ENCODE measurements around the gene GID8.
"Not testable (repeated sequence)": the region's sequence is repeated elsewhere in the genome, so short reads cannot be mapped to it uniquely, and the experiment has no call there.

Gene GID8

DNA sequence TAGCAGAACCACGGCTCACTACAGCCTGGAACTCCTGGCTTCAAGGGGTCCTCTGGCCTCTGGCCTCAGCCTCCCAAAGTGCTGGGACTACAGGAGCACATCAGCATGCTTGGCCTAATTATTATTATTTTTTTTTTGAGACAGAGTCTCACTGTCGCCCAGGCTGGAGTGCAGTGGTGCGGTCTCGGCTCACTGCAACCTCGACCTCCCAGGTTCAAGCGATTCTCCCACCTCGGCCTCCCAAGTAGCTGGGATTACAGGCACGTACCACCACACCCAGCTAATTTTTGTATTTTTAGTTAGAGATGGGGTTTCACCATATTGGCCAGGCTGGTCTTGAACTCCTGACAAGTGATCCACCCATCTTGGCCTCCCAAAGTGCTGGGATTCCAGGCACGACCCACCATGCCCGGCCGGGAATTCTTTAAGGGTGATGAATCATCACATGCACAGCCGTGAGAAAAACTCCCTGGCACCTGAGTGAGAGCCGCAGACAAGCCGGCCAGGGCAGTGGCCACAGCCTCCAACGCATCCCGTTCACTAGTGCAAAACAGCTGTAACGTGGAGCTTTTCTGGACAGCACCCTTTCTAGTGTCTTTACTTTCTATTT is 14.8 kb upstream of the GID8 start:
- DNase-seq, result not testable (repeated sequence)

DNA sequence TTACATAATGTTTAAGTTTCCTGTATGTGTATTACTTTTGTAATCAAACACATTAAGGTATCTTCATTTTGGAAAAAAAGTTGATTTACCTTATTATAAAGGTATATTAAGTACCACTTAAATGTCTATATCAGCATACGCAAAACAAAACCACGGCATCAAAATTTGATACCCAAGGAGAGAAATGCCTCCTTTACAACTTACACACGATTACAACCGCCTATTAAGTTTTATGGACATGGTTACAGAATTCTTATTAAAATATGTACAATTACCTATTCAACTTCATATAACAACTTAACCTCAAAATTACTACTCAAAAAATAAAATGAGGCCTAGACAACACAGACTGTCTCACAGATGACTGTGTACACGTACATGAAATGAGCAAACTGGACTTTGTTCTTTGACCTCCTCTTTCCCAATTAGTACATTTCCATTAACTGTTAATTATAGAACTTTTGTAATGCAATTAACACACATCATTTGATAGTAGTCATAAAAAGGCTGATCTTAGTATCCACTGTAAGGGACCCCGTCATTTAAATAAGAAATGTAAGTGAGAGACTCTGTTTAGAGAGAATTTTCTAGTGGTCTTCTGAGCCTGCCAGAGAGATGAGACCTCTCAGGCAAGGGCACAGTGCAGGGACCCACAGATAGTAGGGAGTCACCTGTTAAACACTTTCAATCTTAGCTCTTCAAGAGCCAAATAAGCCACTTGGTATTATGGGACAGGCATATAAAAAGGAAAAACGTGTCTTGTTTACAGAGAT is 14.1 kb upstream of the GID8 start:
- DNase-seq, result no peak

DNA sequence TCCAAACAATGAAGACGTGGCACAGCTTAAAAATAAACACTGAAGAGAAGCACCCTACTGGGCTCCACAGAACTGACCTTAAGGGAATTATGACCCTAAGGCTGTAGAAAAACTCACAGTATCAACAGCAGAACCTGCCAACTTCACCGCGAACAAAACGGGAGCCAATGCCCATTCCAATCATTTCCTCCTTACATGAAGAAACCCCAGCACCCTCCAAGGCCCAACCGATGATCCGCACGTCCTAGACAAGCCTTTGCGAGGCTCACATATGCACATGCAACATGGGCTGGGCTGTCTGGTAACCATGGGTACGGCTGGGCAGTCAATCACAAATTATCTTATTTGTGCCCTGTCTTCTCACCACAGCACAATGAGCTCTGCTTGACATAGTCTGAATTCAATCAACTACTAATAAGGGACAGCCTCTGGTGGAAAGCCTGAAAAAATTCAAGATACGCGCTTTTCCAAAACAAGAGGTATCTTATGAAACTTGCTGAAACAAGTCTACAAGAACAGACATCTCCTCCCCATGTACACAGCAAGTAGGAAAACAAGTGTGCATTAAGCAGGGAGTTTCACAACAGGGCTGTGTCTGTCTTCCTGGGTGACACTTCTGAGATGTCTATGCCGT is 13.4 kb upstream of the GID8 start:
- peak; percentile 66 for DNase-seq

DNA sequence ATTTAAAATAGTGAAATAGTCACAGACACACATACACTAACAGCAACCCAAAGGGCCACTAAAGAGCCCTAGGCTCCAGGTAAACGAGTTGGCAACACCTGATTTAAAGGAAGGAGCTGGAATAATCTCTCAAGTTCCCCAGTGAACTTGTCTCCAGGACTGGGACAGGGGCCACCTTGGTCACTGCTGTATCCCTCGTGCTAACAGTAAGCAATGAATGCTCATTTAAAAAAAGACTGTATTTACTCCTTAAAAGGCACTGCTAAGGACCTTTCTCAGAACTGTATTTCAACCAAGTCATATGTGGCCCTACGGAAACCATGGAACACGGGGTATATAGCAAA is 12.9 kb upstream of the GID8 start:
- no peak for DNase-seq

DNA sequence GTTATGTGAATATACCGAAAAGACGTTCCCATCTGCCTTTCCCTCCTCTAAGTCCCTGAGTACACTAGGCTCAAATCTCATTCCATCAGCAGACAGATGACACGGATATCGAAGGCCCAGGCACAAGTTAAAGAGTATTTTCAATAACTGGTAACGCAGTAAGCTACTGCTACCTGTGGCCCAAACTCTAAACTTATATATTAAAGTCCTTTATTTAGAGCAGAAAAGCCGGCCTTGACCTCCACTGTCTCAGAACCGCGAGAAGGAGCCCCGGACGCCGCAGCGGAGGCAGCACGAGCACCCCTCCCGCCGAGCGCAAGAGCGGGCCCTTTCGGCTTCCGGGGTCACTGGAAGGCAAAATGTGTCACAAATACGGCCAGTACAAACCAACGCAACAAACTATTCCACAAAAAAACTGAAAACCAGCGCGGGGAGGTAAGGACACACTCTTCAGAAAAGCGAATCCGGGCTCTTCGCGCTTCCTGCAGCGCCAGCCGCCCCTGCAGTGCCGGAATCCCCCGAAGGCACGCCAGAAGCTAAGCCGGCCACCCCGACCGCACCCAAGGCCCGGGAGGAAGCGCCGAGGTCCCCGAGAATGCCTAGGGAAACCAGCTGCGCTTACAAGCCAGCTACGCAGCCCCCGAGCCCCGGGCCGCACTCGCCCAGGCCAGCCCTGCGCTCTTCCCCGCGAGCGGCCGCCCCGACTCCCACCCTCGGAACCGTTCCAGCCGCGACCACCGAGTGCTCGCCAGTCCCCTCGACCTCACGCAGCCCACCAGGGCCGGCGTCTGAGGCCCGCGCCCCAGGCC is 12.3 kb upstream of the GID8 start:
- DNase-seq, result peak; percentile 36

DNA sequence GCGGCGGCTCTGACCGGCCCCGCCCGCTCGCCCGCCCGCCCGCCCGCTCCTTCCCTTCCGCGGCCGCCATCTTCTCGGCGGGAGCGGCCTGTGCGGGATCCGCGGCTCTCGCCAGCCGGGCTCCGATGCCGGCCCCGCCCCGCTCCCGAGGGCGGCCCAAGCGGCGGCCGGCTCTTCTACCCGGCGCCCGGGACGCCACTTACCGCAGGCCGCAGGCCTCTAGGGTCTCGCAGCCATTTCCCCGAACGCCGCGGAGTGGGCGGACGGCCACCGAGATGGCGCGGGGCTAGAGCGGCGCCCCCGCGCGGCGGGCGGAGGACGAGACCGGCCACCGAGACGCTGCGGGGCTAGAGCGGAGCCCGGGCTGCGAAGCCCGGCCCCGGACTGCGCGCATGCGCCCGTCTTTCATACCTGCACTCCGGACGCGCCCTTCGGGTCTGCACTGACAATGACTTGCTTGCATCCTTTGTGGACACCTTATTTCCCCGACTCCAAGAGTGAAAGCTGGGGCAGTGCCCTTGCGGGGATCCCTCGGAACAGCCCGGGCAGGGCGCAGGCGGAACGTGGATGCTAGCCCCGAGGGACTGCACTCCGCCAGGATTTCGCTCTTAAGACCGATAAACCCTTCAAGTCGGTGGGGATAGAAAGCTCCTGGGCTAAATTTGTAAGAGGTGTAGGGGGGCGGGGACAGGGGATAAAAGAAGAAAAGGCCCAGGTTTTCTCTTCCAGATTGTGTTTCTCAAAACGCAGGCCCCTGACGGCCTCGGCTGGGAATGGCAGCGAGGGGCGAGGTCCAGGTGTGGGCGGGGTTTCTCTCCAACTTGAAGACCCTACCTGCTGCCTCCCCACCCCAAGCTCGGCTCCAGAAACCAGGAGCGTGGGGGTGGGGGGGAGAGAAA is 11.5 kb upstream of the GID8 start, which contains the start of gene DIDO1:
DIDO1 (minus strand) TSS at position 277 of the 899 bp plus-strand sequence.
- peak; percentile 91 for DNase-seq

DNA sequence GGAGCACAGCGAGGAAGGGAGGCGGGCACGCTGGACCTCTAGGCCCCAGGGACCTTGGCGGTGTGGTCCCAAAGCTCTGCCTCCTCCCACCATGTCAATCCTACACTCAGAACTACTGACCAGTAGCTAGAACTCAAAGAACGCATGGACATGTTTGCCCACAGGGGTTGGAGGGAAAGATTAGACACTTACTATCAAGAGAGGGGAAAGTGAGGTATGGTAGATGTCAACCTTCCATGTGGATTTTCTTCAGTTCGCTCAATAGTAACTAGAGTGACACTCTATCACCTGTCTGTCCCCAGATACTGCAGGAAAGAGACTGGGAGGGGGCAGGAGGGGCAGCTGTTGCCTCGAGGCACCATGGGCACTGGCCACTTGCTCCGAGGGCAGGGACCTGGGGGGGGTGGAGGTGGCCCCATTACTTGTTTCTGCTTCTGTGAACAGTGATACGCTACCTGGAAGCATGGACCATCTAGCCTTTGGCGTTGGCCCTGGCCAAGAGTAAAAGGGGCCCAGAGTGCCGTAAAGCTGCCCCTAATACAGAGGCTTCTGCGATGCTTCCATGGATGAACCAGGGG is 10.7 kb upstream of the GID8 start:
- no peak for DNase-seq

DNA sequence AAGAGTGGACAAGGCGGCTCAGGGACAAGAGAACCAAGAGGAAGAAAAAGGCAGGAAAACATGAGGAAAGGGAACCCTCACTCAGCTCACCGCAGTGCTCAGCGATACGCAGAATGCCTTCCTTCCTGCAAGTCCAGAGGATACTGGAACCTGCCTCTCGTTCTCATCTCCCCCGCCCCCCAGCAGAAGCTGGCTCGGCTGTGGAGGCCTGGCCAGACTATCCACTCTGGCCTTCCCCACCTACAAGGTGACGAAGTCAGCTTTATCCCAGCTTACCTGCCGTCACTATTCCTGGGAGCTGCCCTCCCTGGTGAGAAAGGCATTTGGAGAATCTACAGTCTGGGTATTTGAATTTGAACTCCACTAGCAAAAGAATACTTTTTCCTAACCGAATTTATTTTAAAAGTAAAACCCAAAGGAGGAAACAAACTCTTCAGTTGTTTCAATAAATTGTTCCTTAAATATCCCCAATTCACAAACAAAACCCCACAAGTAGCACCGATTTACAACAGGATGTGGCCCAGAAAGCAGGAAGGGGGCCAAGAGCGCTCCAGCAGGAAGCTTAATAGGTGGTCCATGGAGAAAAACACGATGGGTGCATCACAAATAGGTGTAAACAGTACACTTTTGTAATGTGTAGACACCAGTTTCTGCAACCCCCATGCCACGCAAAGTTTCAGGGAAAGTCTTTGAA is 9.6 kb upstream of the GID8 start:
- no peak for DNase-seq

DNA sequence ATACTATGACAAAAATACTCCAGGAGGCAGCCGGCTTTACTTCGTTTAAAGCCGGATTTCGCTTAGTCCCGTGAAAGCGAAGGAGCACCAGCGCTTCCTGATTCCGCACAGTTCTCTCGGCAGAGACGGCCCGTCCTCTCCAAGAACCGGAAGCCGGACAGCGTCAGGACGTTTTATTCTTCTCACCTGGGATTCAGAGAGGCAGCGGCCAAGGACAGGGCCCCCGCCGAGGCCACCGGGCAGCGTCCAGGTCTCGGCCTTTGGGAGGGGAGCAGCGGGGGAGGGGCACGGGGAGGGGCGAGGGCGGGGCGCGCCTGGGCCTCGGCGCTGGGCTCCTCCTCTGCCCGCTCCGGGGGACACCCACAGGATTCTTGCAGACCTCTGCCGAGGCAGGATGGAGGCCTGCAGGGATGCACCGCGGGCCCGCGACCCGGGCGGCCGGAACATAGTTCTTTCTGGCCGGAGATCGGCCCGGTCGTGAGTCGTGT is 8.9 kb upstream of the GID8 start:
- peak; percentile 36 for DNase-seq

DNA sequence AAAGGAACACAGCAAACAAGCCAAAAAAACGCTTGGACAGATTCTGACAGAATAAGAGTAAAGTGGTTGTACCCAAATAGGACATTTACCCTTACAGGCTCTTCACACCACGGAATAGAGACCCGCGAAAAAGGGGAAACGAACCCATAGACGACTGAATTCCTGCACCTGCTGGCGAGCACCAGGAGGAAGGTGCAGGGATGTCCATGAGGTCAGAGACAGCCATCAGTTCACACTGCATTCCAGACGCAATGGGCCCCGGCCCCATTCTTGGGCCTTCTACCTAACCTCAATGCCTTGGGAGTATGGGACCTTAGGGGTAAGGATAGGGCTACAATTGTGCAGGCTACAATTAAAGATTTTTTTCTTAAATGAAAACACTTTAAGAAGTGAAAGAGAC is 6.5 kb upstream of the GID8 start:
- DNase-seq, result no peak

DNA sequence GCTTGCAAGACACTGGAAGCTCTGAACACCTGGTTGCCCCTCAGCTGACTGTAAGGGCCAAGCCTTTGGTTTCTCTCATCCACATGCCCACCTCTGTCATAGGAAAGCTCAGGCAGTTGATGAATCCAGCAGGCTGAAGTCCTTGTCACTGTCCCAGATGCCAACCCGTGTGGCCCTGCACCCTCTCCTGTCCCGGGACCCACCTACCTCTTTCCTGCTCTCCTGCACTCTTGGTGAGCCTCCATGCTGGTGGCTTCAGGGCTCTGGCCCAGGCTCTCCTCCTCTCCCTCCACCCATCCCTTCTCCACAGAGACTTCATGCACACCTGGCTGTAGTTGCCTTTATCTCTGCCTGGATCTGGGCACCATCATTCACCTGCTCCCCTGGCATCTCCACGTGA is 4.0 kb upstream of the GID8 start:
- no peak for DNase-seq

DNA sequence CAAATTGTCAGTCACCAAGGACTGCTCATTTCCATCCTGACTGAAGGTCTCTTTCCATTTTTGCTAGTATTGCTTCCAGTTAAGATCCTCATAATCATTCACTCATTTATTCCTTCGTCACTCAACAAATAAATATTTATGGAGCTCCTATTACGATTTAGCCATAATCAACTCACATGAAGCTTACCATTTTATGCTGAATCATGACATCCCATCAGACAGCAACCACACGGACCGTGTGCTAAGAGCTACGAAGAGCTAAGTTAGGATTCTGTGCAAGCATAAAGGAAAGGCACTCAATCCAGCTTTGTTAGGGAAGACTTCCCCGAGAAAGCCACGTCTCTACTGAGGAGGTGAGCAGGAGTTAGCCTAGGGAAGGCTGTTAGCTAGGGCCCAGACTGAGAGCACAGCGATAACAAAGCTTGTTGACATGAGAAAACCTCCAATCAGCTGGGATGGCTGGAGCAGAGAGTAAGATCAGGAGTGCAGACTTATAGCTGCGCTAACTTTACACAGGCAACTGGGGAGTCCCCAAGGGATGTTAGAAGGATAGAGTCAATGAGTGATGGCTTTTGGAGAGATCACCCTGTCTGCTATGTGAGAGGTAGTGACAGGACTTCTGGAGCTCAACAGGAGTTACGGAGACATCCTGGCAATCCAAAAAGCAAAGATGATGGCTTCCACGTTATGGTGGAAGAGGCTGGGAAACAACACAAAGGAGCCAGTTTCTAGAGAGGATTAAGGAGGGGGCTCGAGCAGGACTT is 2.6 kb upstream of the GID8 start:
- DNase-seq, result no peak

DNA sequence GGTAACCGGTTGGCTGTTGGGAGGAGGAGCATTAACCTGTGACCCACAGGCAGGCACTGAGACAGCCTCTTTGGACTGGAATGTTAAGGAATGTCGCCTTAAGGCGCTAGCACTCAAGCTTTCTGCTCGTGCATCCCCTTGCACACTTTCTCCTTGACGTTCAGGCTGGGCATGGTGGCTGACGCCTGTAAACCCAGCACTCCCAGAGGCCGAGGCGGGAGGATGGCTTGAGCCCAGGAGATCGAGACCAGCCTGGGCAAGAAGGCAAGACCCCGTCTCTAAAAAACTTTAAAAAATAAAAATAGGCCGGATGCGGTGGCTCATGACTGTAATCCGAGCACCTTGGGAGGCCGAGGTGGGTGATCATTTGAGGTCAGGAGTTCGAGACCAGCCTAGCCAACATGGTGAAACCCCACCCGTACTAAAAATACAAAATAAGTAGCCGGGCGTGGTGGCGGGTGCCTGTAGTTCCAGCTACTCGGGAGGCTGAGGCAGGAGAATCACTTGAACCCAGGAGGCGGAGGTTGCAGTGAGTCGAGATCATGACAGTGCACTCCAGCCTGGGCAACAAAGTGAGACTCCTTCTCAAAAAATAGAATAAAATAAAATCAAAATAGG is 1.9 kb upstream of the GID8 start:
- no peak for DNase-seq

DNA sequence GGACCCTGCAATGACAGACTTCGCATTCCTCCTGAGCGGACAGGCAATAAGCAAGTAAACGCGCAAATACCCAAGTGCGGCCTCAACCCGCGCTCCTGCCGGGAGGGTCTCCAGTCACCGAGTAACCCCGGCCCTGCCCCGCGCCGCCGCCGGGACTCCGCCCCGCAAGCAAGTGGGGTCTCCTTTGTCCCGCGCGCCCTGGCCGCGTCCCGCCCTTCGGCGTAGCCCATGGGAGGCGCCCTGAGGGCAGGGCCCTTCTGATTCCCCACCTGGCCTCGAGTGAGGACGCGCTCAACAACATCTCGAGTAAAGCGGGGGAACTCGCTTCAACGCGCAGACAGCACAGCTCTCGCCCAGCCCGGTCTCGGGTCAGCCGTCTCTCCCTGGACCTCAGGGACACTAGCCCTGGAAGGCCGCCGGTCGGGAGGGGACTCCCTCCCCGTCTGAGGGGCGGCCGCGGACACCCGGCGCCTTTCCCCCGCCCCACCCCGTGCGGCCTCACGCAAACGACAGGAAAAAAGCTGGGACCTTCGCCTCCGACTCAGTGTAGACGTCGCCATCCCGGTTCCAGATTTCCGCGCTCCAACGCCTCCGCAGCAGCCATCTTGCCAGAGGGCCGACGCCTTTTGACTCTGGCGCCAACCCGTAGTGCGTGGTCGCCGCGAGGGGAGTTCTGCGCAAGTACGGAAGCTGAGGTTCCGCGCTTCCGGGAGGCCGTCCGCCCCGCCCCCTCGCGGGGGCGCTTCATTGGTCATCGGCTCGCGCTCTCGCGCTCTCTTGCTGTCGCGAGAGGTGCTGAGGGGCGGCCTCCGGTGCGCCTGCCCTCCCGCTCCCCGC is 461 bp upstream of the GID8 start:
- peak; percentile 97 for DNase-seq

DNA sequence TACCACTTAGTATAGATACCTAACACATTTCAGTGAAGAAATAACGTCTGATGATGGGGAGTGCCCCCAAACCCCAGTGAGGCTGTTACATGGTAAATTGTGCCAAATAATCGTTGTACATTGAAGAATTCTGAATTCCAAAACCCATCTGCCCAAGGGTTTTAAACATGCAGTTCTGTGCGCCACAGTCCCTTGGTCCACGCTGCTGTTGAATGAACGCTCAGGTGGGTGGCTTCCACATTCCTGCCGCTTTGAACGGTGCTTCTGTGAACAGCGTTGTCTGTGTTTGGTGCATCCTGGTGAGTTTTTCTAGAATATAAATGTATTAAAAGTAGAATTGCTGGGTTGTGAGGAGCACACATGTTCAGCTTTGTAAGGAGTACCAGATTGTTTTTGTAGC is 2.9 kb downstream of the GID8 start:
- no peak for DNase-seq

DNA sequence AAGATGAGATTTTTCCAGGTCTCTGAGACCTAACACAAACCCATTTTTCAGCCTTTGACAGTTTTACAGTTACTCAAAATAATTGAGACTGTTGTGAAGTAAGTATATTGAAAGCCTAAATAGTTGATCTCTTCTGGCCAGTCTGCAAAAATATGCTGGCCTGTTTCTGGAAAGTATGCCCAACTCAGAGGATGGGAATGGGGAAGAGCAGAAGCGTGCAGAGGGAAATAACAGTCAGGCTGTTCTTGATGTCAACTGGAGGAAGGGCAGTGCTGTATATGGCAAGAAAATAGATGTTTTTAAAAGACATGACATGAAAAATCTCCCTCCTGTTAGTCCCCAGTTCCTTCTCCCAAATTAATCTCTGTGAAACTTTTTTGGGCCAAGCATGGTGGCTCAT is 3.8 kb downstream of the GID8 start:
- no peak for DNase-seq

DNA sequence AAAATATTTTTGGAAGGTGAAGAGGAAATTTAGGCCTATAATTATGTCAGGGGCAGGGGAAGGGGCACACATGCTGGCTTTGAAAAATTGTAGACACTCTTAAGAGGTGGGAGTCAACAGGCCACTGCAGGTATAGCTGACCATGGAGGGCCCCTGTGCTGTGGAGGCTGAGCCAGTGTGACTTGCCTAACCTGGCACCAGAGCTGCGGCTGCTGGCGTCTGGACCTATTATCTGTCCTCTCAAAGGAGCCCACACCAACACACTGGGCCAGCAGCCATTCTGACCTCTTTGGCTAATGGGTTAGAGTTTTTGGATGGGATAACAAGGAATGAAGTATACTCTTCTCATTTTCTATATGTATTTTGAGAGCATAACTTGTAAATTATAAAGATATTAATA is 4.5 kb downstream of the GID8 start:
- DNase-seq, result no peak

DNA sequence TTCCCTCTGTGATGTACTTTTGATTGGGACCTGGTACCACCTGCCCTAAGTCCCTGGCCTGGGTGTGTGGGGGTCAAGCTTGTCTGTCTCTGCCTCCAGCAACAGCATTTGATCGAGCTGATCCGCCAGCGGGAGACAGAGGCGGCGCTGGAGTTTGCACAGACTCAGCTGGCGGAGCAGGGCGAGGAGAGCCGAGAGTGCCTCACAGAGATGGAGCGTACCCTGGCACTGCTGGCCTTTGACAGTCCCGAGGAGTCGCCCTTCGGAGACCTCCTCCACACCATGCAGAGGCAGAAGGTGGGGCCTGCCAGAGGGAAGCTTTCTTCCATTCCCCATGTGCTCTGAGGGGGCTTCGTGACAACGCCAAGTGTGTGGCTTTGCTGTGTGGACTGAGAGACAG is 5.4 kb downstream of the GID8 start:
- DNase-seq, result no peak

DNA sequence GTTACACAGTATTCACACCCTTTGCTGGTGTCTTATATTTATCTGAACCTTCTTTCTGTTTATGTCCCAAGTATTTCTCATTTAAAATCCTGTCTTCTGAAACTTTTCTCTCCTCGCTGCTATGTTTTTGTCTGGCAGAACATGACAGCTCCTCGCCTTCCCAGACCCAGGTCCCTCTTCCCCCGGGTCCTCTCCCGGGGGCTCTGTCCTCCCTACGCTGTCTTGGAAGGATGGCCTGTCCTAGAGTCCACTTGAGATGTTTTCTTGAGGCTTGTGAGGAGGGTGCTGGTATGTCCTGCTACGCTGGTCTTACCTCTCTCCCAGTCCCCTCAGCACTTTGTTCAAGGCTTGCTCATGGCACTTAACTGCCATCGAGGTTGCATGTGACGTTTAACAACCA is 6.2 kb downstream of the GID8 start:
- no peak for DNase-seq
